Measurements from ENCODE around the gene RPS2.

Gene RPS2

GRCh38 chr16:2003231-2003826, 38.7 kb upstream of the RPS2 start:
- Histone ChIP-seq H3K27me3 (ENCODE audit: low read length) (no peaks in the 10 kb centered on the region), H3K4me2 (ENCODE audit: low read depth, low read length, poor library complexity, severe bottlenecking) (no peak overlapping the region), H3K9me3 (ENCODE audit: insufficient read depth, low read length) (no peaks in the 10 kb centered on the region), H3K36me3 (ENCODE audit: low read length) (no peaks in the 10 kb centered on the region), H3K27ac (ENCODE audit: low read depth, low read length) (no peak overlapping the region), H3K9ac (ENCODE audit: low read length) (no peak overlapping the region), H2AFZ (ENCODE audit: low read depth, low read length, severe bottlenecking) (no peak overlapping the region), H3K9me2 (replicated peaks; ENCODE audit: insufficient read depth, low read length) (no peaks in the 10 kb centered on the region), H3K4me3 (ENCODE audit: insufficient read depth, low read length, poor library complexity, severe bottlenecking) (no peak overlapping the region), H4K20me1 (ENCODE audit: low read depth, low read length) (no peaks in the 10 kb centered on the region; the same call in 1 of the 2 replicates), H3F3A (ENCODE audit: insufficient read depth) (0 out of 2 replicates have a peak, but pooled peaks cover under 1% of the 10 kb centered on the region), H3K79me2 (ENCODE audit: insufficient read depth, low read length) (peaks cover 51% of the 10 kb centered on the region)
- TF ChIP-seq EZH2phosphoT487 (conservative IDR thresholded peaks at IDR 0.05; ENCODE audit: low read length) (no peak), CTCF (IDR thresholded peaks at IDR 0.05; ENCODE audit: insufficient read depth, low read length, poor library complexity, severe bottlenecking) (no peak)

- H3K4me3 ChIP-seq (ENCODE audit: insufficient read depth, low read length, poor library complexity, severe bottlenecking): no peak overlapping the region
- no peak overlapping the region for H3K27ac ChIP-seq (ENCODE audit: low read depth, low read length)
- no peak overlapping the region for H2AFZ ChIP-seq (ENCODE audit: low read depth, low read length, severe bottlenecking)
- no peak overlapping the region for H3K4me2 ChIP-seq (ENCODE audit: low read depth, low read length, poor library complexity, severe bottlenecking)
- no peaks in the 10 kb centered on the region for H3K27me3 ChIP-seq (ENCODE audit: low read length)
- TF ChIP-seq CTCF (IDR thresholded peaks at IDR 0.05; ENCODE audit: insufficient read depth, low read length, poor library complexity, severe bottlenecking) (no peak), EZH2phosphoT487 (conservative IDR thresholded peaks at IDR 0.05; ENCODE audit: low read length) (no peak)
- peaks cover 44% of the 10 kb centered on the region for H3K79me2 ChIP-seq (ENCODE audit: insufficient read depth, low read length)
- no peaks in the 10 kb centered on the region for H3K36me3 ChIP-seq (ENCODE audit: low read length)
- H4K20me1 ChIP-seq (ENCODE audit: low read depth, low read length): no peaks in the 10 kb centered on the region; the same call in 1 of the 2 replicates
- no peak overlapping the region for H3K9ac ChIP-seq (ENCODE audit: low read length)
- no peaks in the 10 kb centered on the region for H3K9me3 ChIP-seq (ENCODE audit: insufficient read depth, low read length)
- H3K9me2 ChIP-seq (replicated peaks; ENCODE audit: insufficient read depth, low read length): no peaks in the 10 kb centered on the region
- H3F3A ChIP-seq (ENCODE audit: insufficient read depth): no peaks in the 10 kb centered on the region
Measured at GRCh38 chr16:2002406-2003230, 38.0 kb upstream of the RPS2 start.

- H3K27me3 ChIP-seq (ENCODE audit: low read length): no peaks in the 10 kb centered on the region
- H4K20me1 ChIP-seq (ENCODE audit: low read depth, low read length): no peaks in the 10 kb centered on the region; the same call in 1 of the 2 replicates
- H3K79me2 ChIP-seq (ENCODE audit: insufficient read depth, low read length): peaks cover 35% of the 10 kb centered on the region
- H3K4me2 ChIP-seq (ENCODE audit: low read depth, low read length, poor library complexity, severe bottlenecking): no peak overlapping the region
- no peaks in the 10 kb centered on the region for H3K9me3 ChIP-seq (ENCODE audit: insufficient read depth, low read length)
- H3K36me3 ChIP-seq (ENCODE audit: low read length): no peaks in the 10 kb centered on the region
- no peaks in the 10 kb centered on the region for H3K9me2 ChIP-seq (replicated peaks; ENCODE audit: insufficient read depth, low read length)
- H3K27ac ChIP-seq (ENCODE audit: low read depth, low read length): no peak overlapping the region
- H3K4me3 ChIP-seq (ENCODE audit: insufficient read depth, low read length, poor library complexity, severe bottlenecking): no peak overlapping the region
- no peak overlapping the region for H3K9ac ChIP-seq (ENCODE audit: low read length)
- no peak overlapping the region for H2AFZ ChIP-seq (ENCODE audit: low read depth, low read length, severe bottlenecking)
- TF ChIP-seq EZH2phosphoT487 (conservative IDR thresholded peaks at IDR 0.05; ENCODE audit: low read length) (no peak), CTCF (IDR thresholded peaks at IDR 0.05; ENCODE audit: insufficient read depth, low read length, poor library complexity, severe bottlenecking) (no peak)
- 0 out of 2 replicates have a peak, but pooled peaks cover 2% of the 10 kb centered on the region for H3F3A ChIP-seq (ENCODE audit: insufficient read depth)
Measured at GRCh38 chr16:2001456-2002355, 37.1 kb upstream of the RPS2 start.
